ENCODE measurements around the gene SCUBE3. TPM values are rescaled to one million over a fixed set of nuclear protein-coding genes. Genes with fewer than 3 reads are reported as not detected.
A peak's percentile ranks its signal among the peaks of the same experiment; 100 is the strongest.

Gene SCUBE3
- total and polyA plus RNA-seq, 9 of the 15 experiments (the other 6 are each of a cell fraction or from before 2014, with no cell fraction given), result 0.01 to 0.11 TPM; not detected in 7

DNA sequence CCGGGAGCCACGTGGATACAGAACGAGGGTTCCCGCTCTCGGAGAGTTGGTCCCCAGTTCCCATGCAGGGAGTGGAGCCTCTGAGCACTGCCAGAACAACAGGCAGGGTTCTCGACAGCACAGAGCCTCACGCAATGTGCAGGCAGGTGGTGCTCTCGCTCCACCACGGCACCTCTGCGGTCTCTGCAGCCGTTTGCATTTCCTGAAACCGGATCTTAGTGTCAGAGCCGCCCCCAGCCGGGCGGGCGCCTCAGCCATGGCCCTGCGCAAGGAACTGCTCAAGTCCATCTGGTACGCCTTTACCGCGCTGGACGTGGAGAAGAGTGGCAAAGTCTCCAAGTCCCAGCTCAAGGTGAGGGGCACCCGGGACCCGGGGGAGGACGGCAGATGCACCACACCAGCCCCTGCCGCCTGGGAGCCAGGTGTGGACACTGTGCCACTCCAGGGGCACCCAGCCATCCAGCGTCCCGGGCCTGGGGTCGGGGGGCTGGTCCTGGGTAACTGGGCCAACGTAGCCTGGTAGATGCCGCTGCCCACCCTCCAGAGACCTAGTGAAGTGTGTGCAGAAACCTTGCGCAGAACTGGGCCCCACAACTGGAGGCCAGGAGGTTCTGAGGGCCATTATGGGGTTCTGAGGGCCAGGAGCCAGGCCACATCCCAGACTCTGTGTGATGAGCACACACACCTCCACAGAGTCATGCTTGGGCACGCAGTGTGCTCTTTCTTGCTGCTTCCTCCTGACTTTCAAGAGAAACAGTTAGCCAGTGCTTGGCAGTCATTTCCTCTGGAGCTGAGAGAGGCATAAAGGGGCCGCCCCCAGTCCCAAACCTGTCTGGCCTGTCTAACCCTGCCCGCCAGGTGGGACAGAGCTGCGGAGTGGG, 84.1 kb downstream of the SCUBE3 start, which contains the start of gene DEF6 (continued):
- TF ChIP-seq, protein P1, sequence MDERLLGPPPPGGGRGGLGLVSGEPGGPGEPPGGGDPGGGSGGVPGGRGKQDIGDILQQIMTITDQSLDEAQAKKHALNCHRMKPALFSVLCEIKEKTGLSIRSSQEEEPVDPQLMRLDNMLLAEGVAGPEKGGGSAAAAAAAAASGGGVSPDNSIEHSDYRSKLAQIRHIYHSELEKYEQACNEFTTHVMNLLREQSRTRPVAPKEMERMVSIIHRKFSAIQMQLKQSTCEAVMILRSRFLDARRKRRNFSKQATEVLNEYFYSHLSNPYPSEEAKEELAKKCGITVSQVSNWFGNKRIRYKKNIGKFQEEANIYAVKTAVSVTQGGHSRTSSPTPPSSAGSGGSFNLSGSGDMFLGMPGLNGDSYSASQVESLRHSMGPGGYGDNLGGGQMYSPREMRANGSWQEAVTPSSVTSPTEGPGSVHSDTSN (CRISPR knock-in tag; IDR thresholded peaks at IDR 0.05; ENCODE audit: low read depth), result no peak
- TF ChIP-seq, protein P1 (tag; conservative IDR thresholded peaks at IDR 0.05; ENCODE audit: low read depth), result no peak
- TF ChIP-seq MIER1 (IDR thresholded peaks at IDR 0.05; ENCODE audit: low read depth) (0 out of 2 replicates have a peak, but pooled peaks have one; percentile 52), ZNF324 (CRISPR knock-in tag; IDR thresholded peaks at IDR 0.05) (no peak), ZC3H8 (IDR thresholded peaks at IDR 0.05) (no peak), EP400 (IDR thresholded peaks at IDR 0.05) (peak; percentile 79), THRAP3 (IDR thresholded peaks at IDR 0.05; ENCODE audit: borderline replicate concordance) (no peak), JUND (IDR thresholded peaks at IDR 0.05; ENCODE audit: borderline replicate concordance, low read depth, low read length) (peak; percentile 79), JUND (tag; IDR thresholded peaks at IDR 0.05; ENCODE audit: borderline replicate concordance, low read depth, low read length) (no peak; the same call in 1 of the 3 replicates), ZNF165 (CRISPR knock-in tag; IDR thresholded peaks at IDR 0.05; ENCODE audit: borderline replicate concordance) (no peak), USF2 (CRISPR knock-in tag; IDR thresholded peaks at IDR 0.05) (no peak), TAF1 (IDR thresholded peaks at IDR 0.05; ENCODE audit: control insufficient read depth, extremely low read depth, insufficient read depth, low read length, severe bottlenecking) (peak; percentile 82), RBBP5 (IDR thresholded peaks at IDR 0.05; ENCODE audit: borderline replicate concordance, insufficient read depth, low read length, poor library complexity, severe bottlenecking) (no peak), ESRRB (CRISPR knock-in tag; IDR thresholded peaks at IDR 0.05; ENCODE audit: borderline replicate concordance) (no peak), KDM4B (IDR thresholded peaks at IDR 0.05; ENCODE audit: borderline replicate concordance in 2 of 2, low read depth in 1 of 2) (peak in 1 of 2 experiments; percentile 57; a peak in 1 of 4 replicates), PHB2 (IDR thresholded peaks at IDR 0.05; ENCODE audit: low read depth) (no peak)
- TF ChIP-seq, protein P2, sequence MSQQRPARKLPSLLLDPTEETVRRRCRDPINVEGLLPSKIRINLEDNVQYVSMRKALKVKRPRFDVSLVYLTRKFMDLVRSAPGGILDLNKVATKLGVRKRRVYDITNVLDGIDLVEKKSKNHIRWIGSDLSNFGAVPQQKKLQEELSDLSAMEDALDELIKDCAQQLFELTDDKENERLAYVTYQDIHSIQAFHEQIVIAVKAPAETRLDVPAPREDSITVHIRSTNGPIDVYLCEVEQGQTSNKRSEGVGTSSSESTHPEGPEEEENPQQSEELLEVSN (IDR thresholded peaks at IDR 0.05; ENCODE audit: borderline replicate concordance in 1 of 2, extremely low read depth in 1 of 2, insufficient read depth in 1 of 2, insufficient read length in 1 of 2, low read depth in 1 of 2, low read length in 1 of 2, poor library complexity in 1 of 2, severe bottlenecking in 1 of 2), result peak; percentile 85 to 94
- TF ChIP-seq, protein P3, sequence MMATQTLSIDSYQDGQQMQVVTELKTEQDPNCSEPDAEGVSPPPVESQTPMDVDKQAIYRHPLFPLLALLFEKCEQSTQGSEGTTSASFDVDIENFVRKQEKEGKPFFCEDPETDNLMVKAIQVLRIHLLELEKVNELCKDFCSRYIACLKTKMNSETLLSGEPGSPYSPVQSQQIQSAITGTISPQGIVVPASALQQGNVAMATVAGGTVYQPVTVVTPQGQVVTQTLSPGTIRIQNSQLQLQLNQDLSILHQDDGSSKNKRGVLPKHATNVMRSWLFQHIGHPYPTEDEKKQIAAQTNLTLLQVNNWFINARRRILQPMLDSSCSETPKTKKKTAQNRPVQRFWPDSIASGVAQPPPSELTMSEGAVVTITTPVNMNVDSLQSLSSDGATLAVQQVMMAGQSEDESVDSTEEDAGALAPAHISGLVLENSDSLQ (IDR thresholded peaks at IDR 0.05), result no peak
- TF ChIP-seq, protein P4, sequence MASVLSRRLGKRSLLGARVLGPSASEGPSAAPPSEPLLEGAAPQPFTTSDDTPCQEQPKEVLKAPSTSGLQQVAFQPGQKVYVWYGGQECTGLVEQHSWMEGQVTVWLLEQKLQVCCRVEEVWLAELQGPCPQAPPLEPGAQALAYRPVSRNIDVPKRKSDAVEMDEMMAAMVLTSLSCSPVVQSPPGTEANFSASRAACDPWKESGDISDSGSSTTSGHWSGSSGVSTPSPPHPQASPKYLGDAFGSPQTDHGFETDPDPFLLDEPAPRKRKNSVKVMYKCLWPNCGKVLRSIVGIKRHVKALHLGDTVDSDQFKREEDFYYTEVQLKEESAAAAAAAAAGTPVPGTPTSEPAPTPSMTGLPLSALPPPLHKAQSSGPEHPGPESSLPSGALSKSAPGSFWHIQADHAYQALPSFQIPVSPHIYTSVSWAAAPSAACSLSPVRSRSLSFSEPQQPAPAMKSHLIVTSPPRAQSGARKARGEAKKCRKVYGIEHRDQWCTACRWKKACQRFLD (CRISPR knock-in tag; IDR thresholded peaks at IDR 0.05), result no peak; the same call in 1 of the 2 replicates
